HG02642 (cell line): Measurements from ENCODE around the gene BAD.
A peak's percentile ranks its signal among the peaks of the same experiment; 100 is the strongest.
"Not testable (repeated sequence)": the region's sequence is repeated elsewhere in the genome, so short reads cannot be mapped to it uniquely, and the experiment has no call there.

ENCODE experiments used
- ATAC-seq: cut with Tn5 transposase; IDR thresholded peaks from one replicate; pipeline ENCODE4 v1.9.1; 2021; ENCODE audit warnings: mild to moderate bottlenecking; ENCODE audit not compliant: unreplicated experiment, poor library complexity

The BAD gene

GRCh38 chr11:64315667-64316526 lies 31.4 kb upstream of the BAD start:
- ATAC-seq, result not testable (repeated sequence)

GRCh38 chr11:64314805-64315561 lies 30.5 kb upstream of the BAD start:
- ATAC-seq, result no peak

GRCh38 chr11:64314146-64314804 lies 29.8 kb upstream of the BAD start:
- no peak for ATAC-seq

- ATAC-seq, result no peak
Observed at GRCh38 chr11:64313491-64314145, 29.2 kb upstream of the BAD start.

- ATAC-seq, result no peak
Observed at GRCh38 chr11:64312947-64313346, 28.5 kb upstream of the BAD start.

DNA sequence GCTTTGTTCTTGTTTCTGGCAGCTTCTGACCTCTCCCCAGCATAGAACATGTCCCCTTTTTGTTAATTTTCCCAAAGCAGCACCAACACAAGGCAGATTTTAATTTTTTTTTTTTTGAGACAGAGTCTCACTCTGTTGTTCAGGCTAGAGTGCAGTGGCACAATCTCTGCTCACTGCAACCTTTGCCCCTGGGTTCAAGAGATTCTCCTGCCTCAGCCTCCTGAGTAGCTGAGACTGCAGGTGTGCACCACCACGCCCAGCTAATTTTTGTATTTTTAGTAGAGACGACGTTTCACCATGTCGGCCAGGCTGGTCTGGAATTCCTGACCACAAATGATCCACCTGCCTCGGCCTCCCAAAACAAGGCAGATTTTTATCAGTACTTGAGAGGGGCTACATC lies 23.3 kb upstream of the BAD start:
- not testable (repeated sequence) for ATAC-seq

DNA sequence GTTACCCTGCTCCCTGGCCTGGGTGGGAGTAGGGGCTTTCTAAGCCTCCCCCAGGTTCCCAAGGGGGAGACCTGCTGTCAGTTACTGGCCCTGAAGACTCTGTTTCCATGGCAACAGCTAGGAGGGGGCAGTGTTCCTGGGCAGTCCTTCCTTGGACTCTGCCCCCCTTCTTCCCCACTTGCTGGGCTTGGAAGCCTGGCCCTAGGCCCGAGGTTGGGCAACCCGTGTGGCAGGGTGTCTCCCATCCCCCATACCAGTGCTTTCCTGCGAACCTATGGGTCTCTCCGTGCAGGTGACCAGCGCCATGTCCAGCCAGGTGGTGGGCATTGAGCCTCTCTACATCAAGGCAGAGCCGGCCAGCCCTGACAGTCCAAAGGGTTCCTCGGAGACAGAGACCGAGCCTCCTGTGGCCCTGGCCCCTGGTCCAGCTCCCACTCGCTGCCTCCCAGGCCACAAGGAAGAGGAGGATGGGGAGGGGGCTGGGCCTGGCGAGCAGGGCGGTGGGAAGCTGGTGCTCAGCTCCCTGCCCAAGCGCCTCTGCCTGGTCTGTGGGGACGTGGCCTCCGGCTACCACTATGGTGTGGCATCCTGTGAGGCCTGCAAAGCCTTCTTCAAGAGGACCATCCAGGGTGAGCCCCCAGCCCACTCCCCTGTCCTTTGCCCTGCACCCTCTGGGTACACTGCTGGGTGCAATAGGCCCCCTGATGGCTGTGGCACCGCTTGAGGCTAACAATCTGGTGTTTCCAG lies 22.6 kb upstream of the BAD start:
- no peak for ATAC-seq

DNA sequence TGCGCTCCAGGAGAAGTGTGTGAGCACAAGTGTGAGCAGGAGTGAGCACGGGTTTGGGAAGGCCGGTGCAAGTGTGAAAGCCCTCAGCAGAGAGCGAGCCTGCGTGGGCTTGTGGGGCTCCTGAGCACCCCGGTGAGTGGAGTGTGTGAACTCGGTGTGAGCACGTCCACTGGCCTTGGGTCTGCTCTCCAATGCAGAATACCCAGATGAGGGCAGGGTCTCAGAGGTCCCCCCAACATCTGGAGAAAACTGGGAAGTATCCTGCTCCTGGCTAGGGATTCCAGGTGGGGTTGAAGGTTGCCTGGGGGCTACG lies 22.1 kb upstream of the BAD start:
- no peak for ATAC-seq

DNA sequence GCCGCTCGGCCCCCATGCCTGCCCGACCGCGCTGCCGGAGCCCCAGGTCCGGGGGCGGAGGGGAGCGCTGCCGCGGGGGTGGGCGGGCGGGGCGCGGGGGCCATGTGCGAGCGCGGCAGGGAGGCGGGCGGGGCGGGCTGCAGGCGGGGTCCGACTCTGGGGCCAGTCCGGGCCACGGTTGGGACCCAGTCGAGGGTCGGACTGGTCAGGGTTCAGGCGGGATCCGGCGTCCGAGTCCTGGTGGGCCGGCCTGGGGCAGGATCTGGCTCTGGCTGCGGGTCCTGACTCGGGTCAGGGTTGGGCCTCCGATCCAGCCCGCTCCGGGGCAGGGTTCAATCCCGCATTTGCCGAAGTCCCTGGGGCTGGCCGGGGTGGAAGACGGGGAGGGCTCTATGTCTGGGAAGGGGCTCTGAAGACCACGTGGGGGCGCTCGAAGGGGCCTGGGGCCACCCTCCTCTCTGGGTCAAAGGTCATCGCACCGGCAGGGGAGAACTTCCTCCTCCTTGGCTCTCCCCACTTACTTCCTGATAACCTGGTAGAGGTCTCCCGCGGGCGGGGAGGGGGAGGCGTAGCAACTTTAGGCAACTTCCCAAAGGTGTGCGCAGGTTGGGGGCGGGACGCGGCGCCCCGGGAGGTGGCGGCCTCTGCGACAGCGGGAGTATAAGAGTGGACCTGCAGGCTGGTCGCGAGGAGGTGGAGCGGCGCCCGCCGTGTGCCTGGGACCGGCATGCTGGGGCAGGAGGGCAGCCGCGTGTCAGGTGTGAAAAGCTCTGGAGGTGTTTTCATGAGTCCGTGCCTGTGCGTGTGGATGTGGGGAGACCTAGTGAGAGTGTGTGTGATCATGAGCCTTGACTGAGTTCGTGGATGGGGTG lies 21.5 kb upstream of the BAD start:
- peak; percentile 30 for ATAC-seq

DNA sequence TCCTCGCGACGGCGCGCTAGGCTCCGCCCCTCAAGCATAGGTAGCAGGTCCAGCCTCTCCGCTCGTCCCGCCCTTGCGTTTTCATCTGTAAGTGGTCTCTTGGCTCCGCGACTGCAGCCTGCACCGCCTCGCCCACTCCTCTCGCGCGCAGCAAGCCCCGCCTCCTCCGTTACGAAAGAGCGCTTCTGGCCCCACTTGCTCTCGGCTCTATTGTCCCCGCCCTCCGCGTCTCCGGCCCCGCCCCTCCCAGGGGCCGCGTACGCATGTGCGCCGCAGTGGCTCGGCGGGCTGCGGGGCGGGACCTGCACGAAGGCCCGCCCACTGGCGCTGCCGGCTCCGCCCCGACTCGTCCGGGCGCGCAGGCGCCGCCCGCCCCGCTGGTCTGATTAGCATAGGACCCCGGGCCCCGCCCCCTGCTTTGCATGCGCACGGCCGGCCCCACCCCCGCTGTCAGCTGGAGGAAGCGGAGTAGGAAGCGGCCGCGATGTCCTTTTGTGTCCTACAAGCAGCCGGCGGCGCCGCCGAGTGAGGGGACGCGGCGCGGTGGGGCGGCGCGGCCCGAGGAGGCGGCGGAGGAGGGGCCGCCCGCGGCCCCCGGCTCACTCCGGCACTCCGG lies 20.7 kb upstream of the BAD start, which contains the start of gene ESRRA:
TSS of gene ESRRA (plus strand) at position 450 of the 616 bp plus-strand sequence. CDS start 1,656 bp downstream, outside the sequence.
- peak; percentile 75 for ATAC-seq

- peak; percentile 30 for ATAC-seq
Observed at GRCh38 chr11:64304316-64305072, 20.0 kb upstream of the BAD start.

GRCh38 chr11:64304032-64304315 lies 19.5 kb upstream of the BAD start:
- no peak for ATAC-seq

DNA sequence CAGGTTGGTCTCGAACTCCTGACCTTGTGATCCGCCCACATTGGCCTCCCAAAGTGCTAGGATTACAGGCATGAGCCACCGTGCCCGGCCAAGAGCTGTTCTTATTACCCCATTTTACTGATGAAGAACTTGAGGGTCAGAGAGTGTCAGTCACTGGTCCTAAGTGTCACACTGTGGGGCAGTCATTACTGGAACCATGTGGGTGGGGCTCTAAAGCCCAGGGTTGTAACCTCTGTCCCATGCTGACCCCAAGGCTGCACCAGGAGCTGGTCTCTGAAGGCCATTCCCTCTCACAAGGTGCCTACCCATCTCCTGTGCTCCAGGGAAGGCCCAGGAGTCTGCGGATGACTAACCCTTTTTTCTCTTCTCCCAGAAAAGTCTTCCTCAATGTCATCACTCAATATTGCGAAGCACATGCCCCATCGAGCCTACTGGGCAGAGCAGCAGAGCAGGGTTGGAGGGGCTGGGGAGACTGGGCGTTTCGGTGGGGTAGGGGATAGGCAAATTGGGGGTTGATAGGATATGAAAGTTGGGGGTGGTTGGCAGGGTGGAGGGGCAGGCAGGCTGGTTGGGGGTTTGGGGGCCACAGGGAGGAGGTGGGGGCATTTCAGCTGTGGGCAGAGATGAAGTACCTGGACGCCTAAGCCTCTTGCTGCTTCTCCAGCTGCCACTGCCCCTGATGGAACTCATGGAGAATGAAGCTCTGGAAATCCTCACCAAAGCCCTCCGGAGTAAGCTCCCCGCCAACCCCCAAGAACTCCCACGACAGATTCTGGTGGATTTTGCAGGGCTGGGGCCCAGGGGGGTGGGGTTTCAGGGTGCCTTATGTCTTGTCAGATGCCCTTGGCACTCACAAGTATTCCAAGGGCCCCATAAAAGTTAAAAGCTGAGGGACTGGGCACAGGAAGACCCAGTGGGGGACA lies 18.9 kb upstream of the BAD start:
- ATAC-seq, result no peak

GRCh38 chr11:64299847-64300648 lies 15.6 kb upstream of the BAD start, which contains the start of gene CATSPERZ:
CATSPERZ (plus strand) TSS chr11:64300358; CDS start chr11:64300411, 53 bp downstream.
- no peak for ATAC-seq

DNA sequence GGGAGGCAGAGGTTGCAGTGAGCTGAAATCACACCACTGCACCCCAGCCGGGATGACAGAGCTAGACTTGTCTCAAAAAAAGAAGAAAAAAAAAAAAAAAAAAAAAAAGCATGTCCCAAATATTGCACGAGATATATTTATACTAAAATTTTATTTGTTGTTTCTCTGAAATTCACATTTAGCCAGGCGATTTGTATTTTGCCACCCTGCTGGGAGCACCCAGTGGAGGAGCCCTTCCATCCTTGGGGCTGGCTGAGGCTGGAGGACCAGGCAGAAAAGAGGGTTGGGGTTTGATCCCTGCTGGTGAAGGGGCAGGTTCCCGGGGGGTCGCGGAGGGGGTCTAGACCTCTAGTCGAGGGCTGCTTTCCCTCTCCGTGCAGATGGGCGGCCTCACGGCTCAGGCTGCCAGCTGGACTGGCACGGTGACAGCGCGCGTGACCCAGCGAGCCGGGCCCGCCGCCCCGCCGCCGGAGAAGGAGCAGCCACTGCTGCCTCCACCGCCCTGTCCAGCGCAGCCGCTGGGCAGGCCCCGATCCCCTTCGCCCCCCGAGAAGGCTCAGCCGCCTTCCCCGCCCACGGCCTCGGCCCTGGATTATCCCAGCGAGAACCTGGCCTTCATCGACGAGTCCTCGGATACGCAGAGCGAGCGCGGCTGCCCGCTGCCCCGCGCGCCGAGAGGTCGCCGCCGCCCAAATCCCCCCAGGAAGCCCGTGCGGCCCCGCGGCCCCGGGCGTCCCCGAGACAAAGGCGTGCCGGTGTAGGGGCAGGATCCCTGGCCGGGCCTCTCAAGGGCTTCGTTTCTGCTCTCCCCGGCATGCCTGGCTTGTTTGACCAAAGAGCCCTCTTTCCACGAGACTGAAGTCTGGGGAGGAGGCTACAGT lies 14.7 kb upstream of the BAD start:
- ATAC-seq, result no peak
